OCI-LY3 (cell line): Measurements from ENCODE around the gene GPR146.

Experiments
- H2AFZ ChIP-seq: fragments of 200-600, 300-600 bp; shearing (Covaris generic); 2 replicates; pipeline ENCODE4 v1.6.0; 2014; ENCODE audit warnings: antibody characterized with exemption, low read depth, low read length
- H3K27ac ChIP-seq: fragments of 200-600, 300-600 bp; sonication (generic); 2 replicates; pipeline ENCODE4 v1.5.1; 2014; ENCODE audit warnings: mild to moderate bottlenecking, low read length, moderate library complexity, mixed read lengths
- H3K27me3 ChIP-seq: fragments of 200-600, 300-600 bp; sonication (generic); 2 replicates; pipeline ENCODE4 v1.6.1; 2014; ENCODE audit warnings: low read depth, low read length, mixed read lengths
- H3K36me3 ChIP-seq: fragments of 200-600, 300-600 bp; sonication (generic); replicated peaks from 2 replicates; pipeline ENCODE3; 2014; ENCODE audit warnings: low read depth, low read length, mixed read lengths
- H3K4me1 ChIP-seq: fragments of 300-600, 200-600 bp; sonication (generic); 2 replicates; pipeline ENCODE4 v1.6.1; 2014; ENCODE audit warnings: low read length, mixed read lengths
- H3K4me2 ChIP-seq: fragments of 200-600, 300-600 bp; sonication (generic); 2 replicates; pipeline ENCODE4 v1.6.1; 2014; ENCODE audit warnings: low read length, mixed read lengths
- H3K4me3 ChIP-seq: fragments of 300-600, 200-600 bp; sonication (generic); 2 replicates; pipeline ENCODE4 v1.5.1; 2014; ENCODE audit warnings: antibody characterized with exemption, mild to moderate bottlenecking, low read length, moderate library complexity
- H3K79me2 ChIP-seq: fragments of 300-600, 200-600 bp; shearing (Covaris generic); 2 replicates; pipeline ENCODE4 v1.6.1; 2014; ENCODE audit warnings: mild to moderate bottlenecking, low read length, mixed read lengths
- H3K9ac ChIP-seq: fragments of 300-600, 200-600 bp; shearing (Covaris generic); 2 replicates; pipeline ENCODE4 v1.6.0; 2014; ENCODE audit warnings: mild to moderate bottlenecking, low read length, moderate library complexity
- H3K9me3 ChIP-seq: fragments of 200-600, 300-600 bp; shearing (Covaris generic); 2 replicates; pipeline ENCODE4 v1.6.1; 2014; ENCODE audit warnings: low read length, mixed read lengths; ENCODE audit not compliant: insufficient read depth
- H4K20me1 ChIP-seq: fragments of 200-600, 300-600 bp; sonication (generic); 2 replicates; pipeline ENCODE4 v1.6.1; 2016; ENCODE audit warnings: low read length, mixed read lengths; ENCODE audit not compliant: insufficient read depth
- CTCF ChIP-seq: fragments of 200-600, 300-600 bp; sonication (generic); IDR thresholded peaks from 2 replicates; pipeline ENCODE4 v1.5.1; 2014; ENCODE audit warnings: antibody characterized with exemption, low read length, low read depth
- EZH2phosphoT487 ChIP-seq: fragments of 200-600 bp; shearing (Covaris generic); IDR thresholded peaks from 2 replicates; pipeline ENCODE4 v1.6.1; 2018; ENCODE audit warnings: antibody characterized with exemption, mixed run types, low read depth

The GPR146 gene

GRCh38 chr7:1097120-1097504, 52.8 kb downstream of the GPR146 start:
- H3K4me3 ChIP-seq, result no peak overlapping the region
- H3K36me3 ChIP-seq, result peaks cover 24% of the 10 kb centered on the region
- H3K27ac ChIP-seq, result no peak overlapping the region
- no peaks in the 10 kb centered on the region for H3K27me3 ChIP-seq
- H3K79me2 ChIP-seq, result peaks cover 23% of the 10 kb centered on the region
- H4K20me1 ChIP-seq, result no peaks in the 10 kb centered on the region
- H3K4me1 ChIP-seq, result peaks cover 50% of the 10 kb centered on the region
- no peaks in the 10 kb centered on the region for H3K9me3 ChIP-seq
- TF ChIP-seq CTCF (no peak), EZH2phosphoT487 (no peak)
- no peak overlapping the region for H2AFZ ChIP-seq
- no peak overlapping the region for H3K9ac ChIP-seq
- 0 out of 2 replicates have a peak overlapping the region, but pooled peaks have one; percentile 14 for H3K4me2 ChIP-seq

GRCh38 chr7:1098243-1099153, 54.2 kb downstream of the GPR146 start:
- H3K4me2 ChIP-seq, result no peak overlapping the region
- no peak for TF ChIP-seq CTCF
- no peak for TF ChIP-seq EZH2phosphoT487
- H3K79me2 ChIP-seq, result peaks cover 32% of the 10 kb centered on the region

GRCh38 chr7:1099154-1099542, 54.8 kb downstream of the GPR146 start:
- H3K4me1 ChIP-seq, result peaks cover 71% of the 10 kb centered on the region
- H3K9ac ChIP-seq, result no peak overlapping the region
- peaks cover 35% of the 10 kb centered on the region for H3K79me2 ChIP-seq
- H3K27ac ChIP-seq, result no peak overlapping the region
- H3K27me3 ChIP-seq, result no peaks in the 10 kb centered on the region
- H3K4me3 ChIP-seq, result no peak overlapping the region
- no peaks in the 10 kb centered on the region for H4K20me1 ChIP-seq
- no peak for TF ChIP-seq EZH2phosphoT487
- TF ChIP-seq CTCF, result no peak
- no peaks in the 10 kb centered on the region for H3K9me3 ChIP-seq
- peaks cover 29% of the 10 kb centered on the region for H3K36me3 ChIP-seq
- no peak overlapping the region for H3K4me2 ChIP-seq
- no peak overlapping the region for H2AFZ ChIP-seq

More at GRCh38 chr7:1098243-1099153, 54.2 kb downstream of the GPR146 start:
- H3K9me3 ChIP-seq, result no peaks in the 10 kb centered on the region
- no peaks in the 10 kb centered on the region for H4K20me1 ChIP-seq
- H2AFZ ChIP-seq, result no peak overlapping the region
- H3K4me1 ChIP-seq, result peaks cover 64% of the 10 kb centered on the region
- H3K27me3 ChIP-seq, result no peaks in the 10 kb centered on the region
- peaks cover 29% of the 10 kb centered on the region for H3K36me3 ChIP-seq
- H3K9ac ChIP-seq, result no peak overlapping the region
- no peak overlapping the region for H3K27ac ChIP-seq
- no peak overlapping the region for H3K4me3 ChIP-seq

DNA sequence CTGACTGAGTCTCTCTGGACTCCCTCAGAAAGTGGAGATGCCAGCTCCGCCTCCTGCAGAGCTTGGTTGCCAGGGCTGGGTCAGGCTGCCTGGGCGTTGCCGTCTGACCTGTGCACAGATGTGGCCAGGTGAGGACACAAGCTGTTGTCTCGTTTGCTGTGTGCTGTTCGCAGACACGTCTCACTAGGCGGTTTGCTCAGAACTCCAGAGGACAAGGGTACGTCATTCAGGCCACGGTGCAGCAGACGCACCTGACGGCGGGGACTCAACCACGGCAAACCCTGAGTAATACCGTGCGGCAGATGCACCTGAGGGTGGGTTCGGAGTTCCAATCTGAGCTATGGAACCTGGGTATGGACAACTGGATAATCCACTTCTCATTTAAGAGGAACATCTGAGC, 55.3 kb downstream of the GPR146 start:
- peaks cover 73% of the 10 kb centered on the region for H3K4me1 ChIP-seq
- TF ChIP-seq CTCF (no peak), EZH2phosphoT487 (no peak)
- no peaks in the 10 kb centered on the region for H3K27me3 ChIP-seq
- no peak overlapping the region for H2AFZ ChIP-seq
- H3K36me3 ChIP-seq, result peaks cover 29% of the 10 kb centered on the region
- peaks cover 40% of the 10 kb centered on the region for H3K79me2 ChIP-seq
- H4K20me1 ChIP-seq, result no peaks in the 10 kb centered on the region
- H3K9ac ChIP-seq, result no peak overlapping the region
- no peak overlapping the region for H3K4me2 ChIP-seq
- H3K4me3 ChIP-seq, result no peak overlapping the region
- no peak overlapping the region for H3K27ac ChIP-seq
- H3K9me3 ChIP-seq, result no peaks in the 10 kb centered on the region
